ENCODE results near the gene OR1C1.

GRCh38 chr1:247747616-247748015, 12.7 kb downstream of the OR1C1 start:
- TF ChIP-seq ZNF311 (tag by site-specific recombination; IDR thresholded peaks at IDR 0.05; ENCODE audit: borderline replicate concordance) (no peak), PBX3 (CRISPR knock-in tag; IDR thresholded peaks at IDR 0.05) (no peak), ZBTB21 (tag by site-specific recombination; IDR thresholded peaks at IDR 0.05) (no peak)
